ENCODE measurements around the gene ASXL1.

- TF ChIP-seq CTCF (IDR thresholded peaks at IDR 0.05) (no peak), EZH2 (IDR thresholded peaks at IDR 0.05; ENCODE audit: borderline replicate concordance, insufficient read depth, low read depth, low read length, poor library complexity, severe bottlenecking) (no peak)
These were observed 110.7 kb downstream of the ASXL1 start for GRCh38 chr20:32468860-32469259.
